ENCODE data around the gene PGS1. TPM values are rescaled to one million over a fixed set of nuclear protein-coding genes. Genes with fewer than 3 reads are reported as not detected.

PGS1 gene
- total RNA-seq, 1 donor from 2014 or later = 35.6 TPM

- no peak overlapping the region for H3K4me3 ChIP-seq
- DNase-seq (ENCODE audit: extremely low spot score in 2 of 2) = no peak
- no peaks in the 10 kb centered on the region for H3K36me3 ChIP-seq
- H3K9me3 ChIP-seq = no peaks in the 10 kb centered on the region
- intact Hi-C loops (cut with DNase I) = no loop called here
- TF ChIP-seq POLR2A (IDR thresholded peaks at IDR 0.05) (no peak), POLR2AphosphoS5 (IDR thresholded peaks at IDR 0.05; ENCODE audit: insufficient read depth in 1 of 2, low read depth in 1 of 2) (no peak), CTCF (IDR thresholded peaks at IDR 0.05) (no peak)
- H3K4me1 ChIP-seq = no peaks in the 10 kb centered on the region
- no peak overlapping the region for H3K27ac ChIP-seq
- H3K27me3 ChIP-seq = no peaks in the 10 kb centered on the region
Observed at GRCh38 chr17:78473951-78474613, 95.6 kb downstream of the PGS1 start.

Small RNA genes within 50 kb of the gene (small RNA-seq; reads per million reads assigned to genes)
- gene RF00415 (not detected), gene RN7SL236P (not detected)

Other genes with a start within 250 kb of the PGS1 start
- gene TMC6, start 249.9 kb upstream of the PGS1 start, total RNA-seq = 64.8 TPM
- gene TMC8, start 247.9 kb upstream of the PGS1 start, total RNA-seq = 24.6 TPM
- gene C17orf99, start 232.3 kb upstream of the PGS1 start, total RNA-seq = not detected
- gene SYNGR2, start 210.1 kb upstream of the PGS1 start, total RNA-seq = 82.3 TPM
- gene TK1, start 191.6 kb upstream of the PGS1 start, total RNA-seq = 3.7 TPM
- 47.6 TPM for gene AFMID, start 191.3 kb upstream of the PGS1 start, total RNA-seq
- 3.4 TPM for gene BIRC5, start 164.4 kb upstream of the PGS1 start, total RNA-seq
- not detected for gene TMEM235, start 147.0 kb upstream of the PGS1 start, total RNA-seq
- gene SOCS3, start 18.6 kb upstream of the PGS1 start, total RNA-seq = 173 TPM
- 2.0 TPM for gene DNAH17, start 198.7 kb downstream of the PGS1 start, total RNA-seq